ENCODE results near the gene CCR7.

DNA sequence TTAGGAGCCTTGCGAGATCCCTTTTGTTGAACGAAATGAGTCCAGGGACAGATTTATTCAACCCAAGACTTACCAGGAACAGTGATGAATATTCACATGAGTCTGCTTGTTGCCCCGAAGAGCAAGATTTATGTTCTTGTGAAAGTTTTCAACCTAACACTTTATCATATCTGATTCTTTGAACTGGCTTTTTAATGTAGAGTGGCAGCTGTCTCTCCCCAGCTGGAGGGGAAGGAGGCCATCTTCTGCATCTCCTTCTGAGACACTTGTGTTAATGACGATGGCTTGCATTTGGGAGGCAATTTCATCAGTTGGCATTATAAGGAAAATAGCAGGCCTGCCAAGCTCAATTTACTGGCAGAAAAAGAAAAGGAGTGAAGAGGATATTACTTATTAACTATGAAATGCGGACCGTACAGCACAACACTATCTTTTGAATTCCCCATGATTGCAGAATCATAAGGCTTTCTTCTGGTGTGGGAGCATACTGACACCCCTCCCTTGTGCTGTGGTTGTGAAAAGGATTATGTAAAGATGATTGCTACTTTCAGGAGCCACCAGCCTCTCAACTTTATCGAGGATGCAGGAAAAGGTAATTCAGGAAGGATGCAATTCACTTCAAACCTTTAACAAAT lies 46.7 kb upstream of the CCR7 start:
- TF ChIP-seq CTCF (IDR thresholded peaks at IDR 0.05) = no peak
- no peak for TF ChIP-seq EZH2 (IDR thresholded peaks at IDR 0.05; ENCODE audit: borderline replicate concordance, insufficient read depth, low read depth, low read length, poor library complexity, severe bottlenecking)
